ENCODE measurements around the gene GRIN3B. TPM values are rescaled to one million over a fixed set of nuclear protein-coding genes. Genes with fewer than 3 reads are reported as not detected.
A peak's percentile ranks its signal among the peaks of the same experiment; 100 is the strongest.

The GRIN3B gene
- total and polyA plus RNA-seq, 9 of the 15 experiments (the other 6 are each of a cell fraction or from before 2014, with no cell fraction given), result 0.06 to 0.95 (median 0.19) TPM; not detected in 6

GRCh38 chr19:1026783-1027649 lies 26.8 kb downstream of the GRIN3B start (continued):
- no peak for TF ChIP-seq CEBPB (tag; IDR thresholded peaks at IDR 0.05)
- no peak for TF ChIP-seq TBL1XR1 (IDR thresholded peaks at IDR 0.05; ENCODE audit: low read length in 2 of 2)
- no peak for TF ChIP-seq ZBTB17 (CRISPR knock-in tag; IDR thresholded peaks at IDR 0.05)
- no peak for TF ChIP-seq ZNF644 (tag; IDR thresholded peaks at IDR 0.05; ENCODE audit: low read depth)
- peak; percentile 6; the same call in 1 of the 2 replicates for TF ChIP-seq SP1 (CRISPR knock-in tag; IDR thresholded peaks at IDR 0.05)
- TF ChIP-seq BHLHE40 (IDR thresholded peaks at IDR 0.05; ENCODE audit: low read length), result 0 out of 2 replicates have a peak, but pooled peaks have one; percentile 16
- TF ChIP-seq DIDO1 (tag; IDR thresholded peaks at IDR 0.05; ENCODE audit: low read depth), result no peak
- no peak for TF ChIP-seq GABPA (tag; conservative IDR thresholded peaks at IDR 0.05; ENCODE audit: low read depth)
- TF ChIP-seq CBX5 (IDR thresholded peaks at IDR 0.05; ENCODE audit: borderline replicate concordance, low read depth), result no peak
- TF ChIP-seq, protein P1, sequence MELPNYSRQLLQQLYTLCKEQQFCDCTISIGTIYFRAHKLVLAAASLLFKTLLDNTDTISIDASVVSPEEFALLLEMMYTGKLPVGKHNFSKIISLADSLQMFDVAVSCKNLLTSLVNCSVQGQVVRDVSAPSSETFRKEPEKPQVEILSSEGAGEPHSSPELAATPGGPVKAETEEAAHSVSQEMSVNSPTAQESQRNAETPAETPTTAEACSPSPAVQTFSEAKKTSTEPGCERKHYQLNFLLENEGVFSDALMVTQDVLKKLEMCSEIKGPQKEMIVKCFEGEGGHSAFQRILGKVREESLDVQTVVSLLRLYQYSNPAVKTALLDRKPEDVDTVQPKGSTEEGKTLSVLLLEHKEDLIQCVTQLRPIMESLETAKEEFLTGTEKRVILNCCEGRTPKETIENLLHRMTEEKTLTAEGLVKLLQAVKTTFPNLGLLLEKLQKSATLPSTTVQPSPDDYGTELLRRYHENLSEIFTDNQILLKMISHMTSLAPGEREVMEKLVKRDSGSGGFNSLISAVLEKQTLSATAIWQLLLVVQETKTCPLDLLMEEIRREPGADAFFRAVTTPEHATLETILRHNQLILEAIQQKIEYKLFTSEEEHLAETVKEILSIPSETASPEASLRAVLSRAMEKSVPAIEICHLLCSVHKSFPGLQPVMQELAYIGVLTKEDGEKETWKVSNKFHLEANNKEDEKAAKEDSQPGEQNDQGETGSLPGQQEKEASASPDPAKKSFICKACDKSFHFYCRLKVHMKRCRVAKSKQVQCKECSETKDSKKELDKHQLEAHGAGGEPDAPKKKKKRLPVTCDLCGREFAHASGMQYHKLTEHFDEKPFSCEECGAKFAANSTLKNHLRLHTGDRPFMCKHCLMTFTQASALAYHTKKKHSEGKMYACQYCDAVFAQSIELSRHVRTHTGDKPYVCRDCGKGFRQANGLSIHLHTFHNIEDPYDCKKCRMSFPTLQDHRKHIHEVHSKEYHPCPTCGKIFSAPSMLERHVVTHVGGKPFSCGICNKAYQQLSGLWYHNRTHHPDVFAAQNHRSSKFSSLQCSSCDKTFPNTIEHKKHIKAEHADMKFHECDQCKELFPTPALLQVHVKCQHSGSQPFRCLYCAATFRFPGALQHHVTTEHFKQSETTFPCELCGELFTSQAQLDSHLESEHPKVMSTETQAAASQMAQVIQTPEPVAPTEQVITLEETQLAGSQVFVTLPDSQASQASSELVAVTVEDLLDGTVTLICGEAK (IDR thresholded peaks at IDR 0.05), result no peak
- TF ChIP-seq, protein P1 (CRISPR knock-in tag; IDR thresholded peaks at IDR 0.05), result no peak
- no peak for TF ChIP-seq ZBTB1 (CRISPR knock-in tag; IDR thresholded peaks at IDR 0.05; ENCODE audit: borderline replicate concordance, low read depth)
- peak; percentile 44 for TF ChIP-seq ZNF263 (CRISPR knock-in tag; IDR thresholded peaks at IDR 0.05; ENCODE audit: borderline replicate concordance)
- no peak for TF ChIP-seq RUNX1 (IDR thresholded peaks at IDR 0.05; ENCODE audit: low read depth)
- no peak for TF ChIP-seq DMBX1 (CRISPR knock-in tag; IDR thresholded peaks at IDR 0.05; ENCODE audit: borderline replicate concordance)
- no peak for TF ChIP-seq NR2C2 (CRISPR knock-in tag; IDR thresholded peaks at IDR 0.05)
- TF ChIP-seq NR2C2 (tag; IDR thresholded peaks at IDR 0.05), result no peak
- no peak for TF ChIP-seq TRIM28 (IDR thresholded peaks at IDR 0.05)
- TF ChIP-seq ZBTB7A (IDR thresholded peaks at IDR 0.05; ENCODE audit: borderline replicate concordance, control insufficient read depth, low read depth, low read length), result peak; percentile 91
- TF ChIP-seq SMARCB1 (IDR thresholded peaks at IDR 0.05; ENCODE audit: insufficient read length, low read depth), result no peak
- no peak for TF ChIP-seq RBM14 (IDR thresholded peaks at IDR 0.05; ENCODE audit: borderline replicate concordance, insufficient read depth, low read depth, low read length)

Measured in K562 (cell line).